KMS-11 (cell line): ENCODE measurements around the gene SHOC1.
"Not testable (repeated sequence)": the region's sequence is repeated elsewhere in the genome, so short reads cannot be mapped to it uniquely, and the experiment has no call there.

Experiments
- H2AFZ ChIP-seq: fragments of 200-600 bp; sonication (generic); 2 replicates; pipeline ENCODE4 v1.6.1; 2016; ENCODE audit warnings: antibody characterized with exemption, mixed run types, low read depth
- H3K27ac ChIP-seq: fragments of 200-600 bp; sonication (generic); 2 replicates; pipeline ENCODE4 v1.6.1; 2016; ENCODE audit warnings: mild to moderate bottlenecking, mixed run types
- H3K27me3 ChIP-seq: fragments of 200-600 bp; sonication (generic); 2 replicates; pipeline ENCODE4 v1.6.1; 2017; ENCODE audit warnings: mild to moderate bottlenecking, low read depth, mixed run types, moderate library complexity; ENCODE audit not compliant: insufficient read depth
- H3K36me3 ChIP-seq: fragments of 200-600 bp; sonication (generic); 2 replicates; pipeline ENCODE4 v1.6.1; 2017; ENCODE audit warnings: mild to moderate bottlenecking, mixed run types; ENCODE audit not compliant: insufficient read depth
- H3K4me1 ChIP-seq: fragments of 200-600 bp; sonication (generic); 2 replicates; pipeline ENCODE4 v1.6.1; 2016; ENCODE audit warnings: mild to moderate bottlenecking, low read depth, mixed run types; ENCODE audit not compliant: poor library complexity, severe bottlenecking
- H3K4me2 ChIP-seq: fragments of 200-600 bp; sonication (generic); 2 replicates; pipeline ENCODE4 v1.7.0; 2016; ENCODE audit warnings: mild to moderate bottlenecking, mixed run types
- H3K4me3 ChIP-seq: fragments of 200-600 bp; sonication (generic); IDR thresholded peaks from 2 replicates; pipeline ENCODE4 v1.6.1; 2017; ENCODE audit warnings: low read depth, low read length, mixed read lengths; ENCODE audit not compliant: insufficient read depth
- H3K79me2 ChIP-seq: fragments of 200-600 bp; sonication (generic); 2 replicates; pipeline ENCODE4 v1.6.1; 2016; ENCODE audit warnings: low read depth, mixed run types; ENCODE audit not compliant: insufficient read depth
- H3K9ac ChIP-seq: fragments of 200-600 bp; sonication (generic); 2 replicates; pipeline ENCODE4 v1.6.1; 2016; ENCODE audit warnings: mild to moderate bottlenecking, mixed run types
- H4K20me1 ChIP-seq: fragments of 200-600 bp; sonication (generic); 2 replicates; pipeline ENCODE4 v1.6.1; 2016; ENCODE audit warnings: mild to moderate bottlenecking, mixed run types; ENCODE audit not compliant: insufficient read depth
- CTCF ChIP-seq: fragments of 200-600 bp; sonication (generic); conservative IDR thresholded peaks from 2 replicates; pipeline ENCODE4 v1.6.1; 2017; ENCODE audit warnings: low read depth, mild to moderate bottlenecking, antibody characterized with exemption, low read length, moderate library complexity, mixed read lengths

Gene SHOC1

GRCh38 chr9:111799506-111799905, 4.8 kb upstream of the SHOC1 start:
- Histone ChIP-seq H4K20me1 (no peaks in the 10 kb centered on the region), H3K27me3 (no peaks in the 10 kb centered on the region), H3K9ac (no peak overlapping the region), H3K4me2 (no peak overlapping the region), H2AFZ (no peak overlapping the region), H3K79me2 (no peaks in the 10 kb centered on the region), H3K4me3 (no peak overlapping the region), H3K36me3 (no peaks in the 10 kb centered on the region), H3K27ac (no peak overlapping the region), H3K4me1 (no peaks in the 10 kb centered on the region)
- no peak for TF ChIP-seq CTCF

GRCh38 chr9:111798786-111799185, 4.0 kb upstream of the SHOC1 start:
- Histone ChIP-seq H3K4me2 (no peak overlapping the region), H3K4me3 (no peak overlapping the region), H3K9ac (no peak overlapping the region), H2AFZ (no peak overlapping the region), H3K36me3 (no peaks in the 10 kb centered on the region), H4K20me1 (no peaks in the 10 kb centered on the region), H3K4me1 (no peaks in the 10 kb centered on the region), H3K79me2 (no peaks in the 10 kb centered on the region), H3K27me3 (no peaks in the 10 kb centered on the region), H3K27ac (no peak overlapping the region)
- TF ChIP-seq CTCF: no peak

GRCh38 chr9:111795557-111795839, 761 bp upstream of the SHOC1 start:
- no peak overlapping the region for H3K4me2 ChIP-seq
- H3K79me2 ChIP-seq: no peaks in the 10 kb centered on the region
- no peak overlapping the region for H3K27ac ChIP-seq
- no peaks in the 10 kb centered on the region for H3K4me1 ChIP-seq
- H3K27me3 ChIP-seq: no peaks in the 10 kb centered on the region
- H4K20me1 ChIP-seq: no peaks in the 10 kb centered on the region
- H3K36me3 ChIP-seq: no peaks in the 10 kb centered on the region
- H3K9ac ChIP-seq: no peak overlapping the region
- no peak overlapping the region for H3K4me3 ChIP-seq
- no peak for TF ChIP-seq CTCF
- H2AFZ ChIP-seq: no peak overlapping the region

GRCh38 chr9:111791821-111792220, 2.9 kb downstream of the SHOC1 start:
- H3K27me3 ChIP-seq, H3K27ac ChIP-seq, H4K20me1 ChIP-seq, H3K9ac ChIP-seq, H3K36me3 ChIP-seq, H3K4me1 ChIP-seq, H3K4me3 ChIP-seq, H2AFZ ChIP-seq, H3K79me2 ChIP-seq, H3K4me2 ChIP-seq: not testable (repeated sequence)

- no peak for TF ChIP-seq CTCF
- H2AFZ ChIP-seq: no peak overlapping the region
Observed at GRCh38 chr9:111789881-111790280, 4.9 kb downstream of the SHOC1 start.

More at GRCh38 chr9:111789881-111790280, 4.9 kb downstream of the SHOC1 start:
- H3K9ac ChIP-seq: no peak overlapping the region
- no peaks in the 10 kb centered on the region for H3K27me3 ChIP-seq
- no peaks in the 10 kb centered on the region for H4K20me1 ChIP-seq
- no peaks in the 10 kb centered on the region for H3K79me2 ChIP-seq
- no peak overlapping the region for H3K27ac ChIP-seq
- no peaks in the 10 kb centered on the region for H3K4me1 ChIP-seq
- H3K4me2 ChIP-seq: no peak overlapping the region
- no peaks in the 10 kb centered on the region for H3K36me3 ChIP-seq
- H3K4me3 ChIP-seq: no peak overlapping the region
